ENCODE data around the gene TPT1.

Gene TPT1

DNA sequence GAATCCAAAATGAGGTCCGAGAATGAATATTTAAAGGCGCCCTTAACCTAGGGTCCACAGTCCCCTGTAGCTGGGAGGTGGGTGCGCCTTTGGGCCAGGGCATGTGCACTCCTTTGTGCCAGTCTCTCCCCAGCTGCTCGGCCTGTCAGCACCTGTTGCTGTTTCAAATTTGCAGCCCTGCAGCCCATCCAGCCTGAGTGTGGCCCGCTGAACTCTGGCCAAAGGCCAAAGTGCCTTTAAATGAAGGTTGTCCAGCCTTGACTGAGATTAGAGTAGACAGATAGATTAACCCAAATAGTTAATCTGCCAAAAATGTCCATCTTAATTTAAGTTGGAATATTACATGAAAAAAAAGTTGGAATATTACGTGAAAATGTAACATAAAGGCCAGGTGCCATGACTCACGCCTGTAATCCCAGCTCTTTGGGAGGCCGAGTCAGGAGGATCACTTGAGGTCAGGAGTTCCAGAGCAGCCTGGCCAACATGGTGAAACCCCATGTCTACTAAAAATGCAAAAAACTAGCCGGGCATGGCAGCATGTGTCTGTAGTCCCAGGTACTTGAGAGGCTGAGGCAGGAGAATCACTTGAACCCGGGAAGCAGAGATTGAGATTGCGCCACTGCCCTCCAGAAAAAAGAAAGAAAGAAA is 25.3 kb downstream of the TPT1 start:
- Histone ChIP-seq H4K20me1 (ENCODE audit: low read depth, low read length) (no peaks in the 10 kb centered on the region), H3K4me3 (ENCODE audit: insufficient read depth, low read length, poor library complexity, severe bottlenecking) (no peak overlapping the region), H3K4me2 (ENCODE audit: low read depth, low read length, poor library complexity, severe bottlenecking) (no peak overlapping the region), H3K36me3 (ENCODE audit: low read length) (no peaks in the 10 kb centered on the region), H3K9me2 (replicated peaks; ENCODE audit: insufficient read depth, low read length) (no peaks in the 10 kb centered on the region), H3K9me3 (ENCODE audit: insufficient read depth, low read length) (no peaks in the 10 kb centered on the region), H3K79me2 (ENCODE audit: insufficient read depth, low read length) (no peaks in the 10 kb centered on the region), H2AFZ (ENCODE audit: low read depth, low read length, severe bottlenecking) (no peak overlapping the region), H3K9ac (ENCODE audit: low read length) (no peak overlapping the region), H3K27me3 (ENCODE audit: low read length) (no peaks in the 10 kb centered on the region), H3K27ac (ENCODE audit: low read depth, low read length) (no peak overlapping the region), H3F3A (ENCODE audit: insufficient read depth) (no peaks in the 10 kb centered on the region)
- TF ChIP-seq, protein P1, sequence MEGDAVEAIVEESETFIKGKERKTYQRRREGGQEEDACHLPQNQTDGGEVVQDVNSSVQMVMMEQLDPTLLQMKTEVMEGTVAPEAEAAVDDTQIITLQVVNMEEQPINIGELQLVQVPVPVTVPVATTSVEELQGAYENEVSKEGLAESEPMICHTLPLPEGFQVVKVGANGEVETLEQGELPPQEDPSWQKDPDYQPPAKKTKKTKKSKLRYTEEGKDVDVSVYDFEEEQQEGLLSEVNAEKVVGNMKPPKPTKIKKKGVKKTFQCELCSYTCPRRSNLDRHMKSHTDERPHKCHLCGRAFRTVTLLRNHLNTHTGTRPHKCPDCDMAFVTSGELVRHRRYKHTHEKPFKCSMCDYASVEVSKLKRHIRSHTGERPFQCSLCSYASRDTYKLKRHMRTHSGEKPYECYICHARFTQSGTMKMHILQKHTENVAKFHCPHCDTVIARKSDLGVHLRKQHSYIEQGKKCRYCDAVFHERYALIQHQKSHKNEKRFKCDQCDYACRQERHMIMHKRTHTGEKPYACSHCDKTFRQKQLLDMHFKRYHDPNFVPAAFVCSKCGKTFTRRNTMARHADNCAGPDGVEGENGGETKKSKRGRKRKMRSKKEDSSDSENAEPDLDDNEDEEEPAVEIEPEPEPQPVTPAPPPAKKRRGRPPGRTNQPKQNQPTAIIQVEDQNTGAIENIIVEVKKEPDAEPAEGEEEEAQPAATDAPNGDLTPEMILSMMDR (IDR thresholded peaks at IDR 0.05; ENCODE audit: insufficient read depth, low read length, poor library complexity, severe bottlenecking): no peak
- TF ChIP-seq EZH2phosphoT487 (conservative IDR thresholded peaks at IDR 0.05; ENCODE audit: low read length): no peak

DNA sequence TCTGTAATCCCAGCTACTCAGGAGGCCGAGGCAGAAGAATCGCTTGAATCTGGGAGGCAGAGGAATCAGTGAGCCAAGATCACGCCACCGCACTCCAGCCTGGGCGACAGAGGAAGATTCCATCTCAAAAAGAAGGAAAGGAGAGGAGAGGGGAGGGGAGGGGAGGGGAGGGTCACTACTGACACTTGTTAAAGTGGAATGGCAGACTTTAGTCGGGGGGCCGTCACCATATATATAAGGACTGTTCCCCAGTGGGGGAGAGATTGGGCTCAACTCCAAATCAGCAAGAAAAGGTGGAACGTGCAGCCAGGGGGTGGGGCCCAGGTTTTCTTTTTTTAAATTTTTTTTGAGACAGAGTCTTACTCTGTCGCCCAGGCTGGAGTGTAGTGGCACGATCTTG is 26.2 kb downstream of the TPT1 start:
- H2AFZ ChIP-seq (ENCODE audit: low read depth, low read length, severe bottlenecking): no peak overlapping the region
- H3K27ac ChIP-seq (ENCODE audit: low read depth, low read length): no peak overlapping the region
- no peak for TF ChIP-seq EZH2phosphoT487 (conservative IDR thresholded peaks at IDR 0.05; ENCODE audit: low read length)
- TF ChIP-seq, protein P1 (IDR thresholded peaks at IDR 0.05; ENCODE audit: insufficient read depth, low read length, poor library complexity, severe bottlenecking): no peak
- H3K9me3 ChIP-seq (ENCODE audit: insufficient read depth, low read length): no peaks in the 10 kb centered on the region
- H3K27me3 ChIP-seq (ENCODE audit: low read length): no peaks in the 10 kb centered on the region
- H4K20me1 ChIP-seq (ENCODE audit: low read depth, low read length): no peaks in the 10 kb centered on the region
- no peak overlapping the region for H3K9ac ChIP-seq (ENCODE audit: low read length)
- no peak overlapping the region for H3K4me2 ChIP-seq (ENCODE audit: low read depth, low read length, poor library complexity, severe bottlenecking)
- H3K36me3 ChIP-seq (ENCODE audit: low read length): no peaks in the 10 kb centered on the region
- no peaks in the 10 kb centered on the region for H3K9me2 ChIP-seq (replicated peaks; ENCODE audit: insufficient read depth, low read length)
- H3F3A ChIP-seq (ENCODE audit: insufficient read depth): 0 out of 2 replicates have a peak, but pooled peaks cover 4% of the 10 kb centered on the region
- no peak overlapping the region for H3K4me3 ChIP-seq (ENCODE audit: insufficient read depth, low read length, poor library complexity, severe bottlenecking)
- no peaks in the 10 kb centered on the region for H3K79me2 ChIP-seq (ENCODE audit: insufficient read depth, low read length)

DNA sequence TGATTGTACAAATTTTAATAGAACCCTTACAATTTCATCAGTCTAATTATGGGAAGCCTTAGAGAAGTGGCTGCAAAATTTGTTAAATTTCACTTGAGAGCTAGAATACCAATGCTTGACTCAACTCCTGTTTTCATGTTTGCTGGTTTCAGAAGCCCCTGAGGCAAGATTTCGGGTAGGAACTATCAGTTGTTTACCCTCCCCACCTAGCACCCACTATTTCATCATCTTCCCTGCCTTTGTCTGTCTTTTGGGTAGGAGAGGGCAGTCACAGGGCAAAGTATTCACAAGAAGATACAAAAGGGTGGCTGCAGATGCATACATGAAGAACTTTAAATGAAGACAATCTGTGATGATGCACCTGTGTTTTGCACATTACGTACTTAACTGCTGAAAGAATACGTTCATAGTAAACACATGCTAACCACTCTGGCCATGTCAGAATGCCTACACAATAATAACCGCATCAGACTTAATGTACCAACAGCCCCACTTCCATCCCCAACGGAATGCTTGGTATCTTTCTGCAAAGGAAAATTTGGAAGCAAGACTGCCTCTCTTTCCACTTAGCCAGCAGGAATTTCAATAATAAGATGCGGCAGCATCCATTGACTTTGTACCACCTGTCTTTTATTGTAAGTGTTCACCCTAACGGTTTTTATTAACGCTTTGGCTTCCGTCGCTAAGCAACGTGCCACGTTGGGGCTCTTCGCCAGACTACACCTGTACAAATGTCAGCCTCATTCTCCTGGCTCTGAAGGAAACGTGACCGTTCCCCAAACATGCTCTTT is 30.4 kb downstream of the TPT1 start:
- Histone ChIP-seq H3K4me2 (ENCODE audit: low read depth, low read length, poor library complexity, severe bottlenecking) (peak overlapping the region; percentile 46), H3K4me3 (ENCODE audit: insufficient read depth, low read length, poor library complexity, severe bottlenecking) (peak overlapping the region; percentile 38), H3K79me2 (ENCODE audit: insufficient read depth, low read length) (no peaks in the 10 kb centered on the region), H3K9ac (ENCODE audit: low read length) (no peak overlapping the region), H3K27ac (ENCODE audit: low read depth, low read length) (no peak overlapping the region), H3F3A (ENCODE audit: insufficient read depth) (0 out of 2 replicates have a peak, but pooled peaks cover 4% of the 10 kb centered on the region), H2AFZ (ENCODE audit: low read depth, low read length, severe bottlenecking) (peak overlapping the region; percentile 60), H3K9me3 (ENCODE audit: insufficient read depth, low read length) (no peaks in the 10 kb centered on the region), H3K27me3 (ENCODE audit: low read length) (no peaks in the 10 kb centered on the region), H3K9me2 (replicated peaks; ENCODE audit: insufficient read depth, low read length) (no peaks in the 10 kb centered on the region), H4K20me1 (ENCODE audit: low read depth, low read length) (no peaks in the 10 kb centered on the region), H3K36me3 (ENCODE audit: low read length) (no peaks in the 10 kb centered on the region)
- TF ChIP-seq, protein P1 (IDR thresholded peaks at IDR 0.05; ENCODE audit: insufficient read depth, low read length, poor library complexity, severe bottlenecking): no peak
- no peak for TF ChIP-seq EZH2phosphoT487 (conservative IDR thresholded peaks at IDR 0.05; ENCODE audit: low read length)
